ENCODE results near the gene DDX41. TPM values are rescaled to one million over a fixed set of nuclear protein-coding genes. Genes with fewer than 3 reads are reported as not detected.

The DDX41 gene
- total RNA-seq, 3 donors from 2014 or later (not counting 1 experiment from before 2014, with no cell fraction given), result 66.6 to 106 (median 78.3) TPM

DNA sequence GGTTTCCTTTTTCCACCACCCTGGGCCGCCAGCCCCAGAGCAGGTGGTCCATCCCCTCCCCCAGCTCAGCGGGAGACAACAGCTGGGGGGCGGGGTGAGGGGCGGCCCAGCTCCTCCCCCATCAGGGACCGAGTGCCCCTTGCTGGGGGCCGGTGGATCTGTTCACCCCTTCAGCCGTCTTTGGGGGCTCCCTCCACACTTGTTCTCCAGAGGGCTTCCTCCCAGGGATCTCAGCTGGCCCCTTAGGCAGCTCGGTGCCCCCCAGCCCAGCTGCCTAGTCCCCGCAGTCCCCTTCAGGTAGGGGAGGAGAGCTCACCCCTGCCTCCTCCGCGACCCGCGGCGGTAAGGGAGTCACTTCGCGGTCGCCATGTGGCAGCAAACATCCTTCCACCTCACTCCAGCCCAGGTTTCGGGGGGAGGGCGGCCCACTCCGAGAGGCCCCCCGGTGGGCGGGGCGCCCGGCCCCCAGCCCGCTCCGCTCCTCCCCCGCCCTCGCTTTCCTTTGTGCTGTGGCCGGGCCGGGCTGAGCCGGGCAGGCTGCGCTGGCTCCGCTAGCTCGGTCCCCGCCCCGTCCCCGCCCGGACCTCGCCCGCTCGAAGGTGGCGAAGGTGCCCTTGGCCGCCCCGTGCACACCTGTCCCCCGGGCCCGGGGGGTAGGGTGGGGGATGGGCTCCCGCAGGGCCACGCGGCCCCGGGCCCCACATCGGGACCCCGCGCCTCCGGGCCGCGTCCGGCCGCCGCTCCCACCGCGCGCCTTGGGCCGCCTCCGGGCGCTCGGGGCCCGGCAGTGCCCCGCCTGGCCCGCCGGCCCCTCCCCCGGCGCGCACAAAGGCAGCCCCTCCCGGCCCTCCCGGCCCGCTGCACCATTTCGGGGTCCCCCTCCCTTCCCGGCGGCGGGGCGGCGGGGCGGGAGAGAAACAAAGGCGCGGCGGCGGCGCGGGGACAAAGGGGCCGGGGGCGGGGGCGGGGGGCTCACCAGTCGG, 44.0 kb downstream of the DDX41 start:
- Histone ChIP-seq H3K36me3 (ENCODE audit: control insufficient read depth, insufficient read depth, low read length) (no peaks in the 10 kb centered on the region), H3K4me1 (ENCODE audit: control insufficient read depth, insufficient read depth, low read length) (peaks cover 31% of the 10 kb centered on the region), H3K27ac (ENCODE audit: low read length) (no peak overlapping the region), H3K9me3 (ENCODE audit: control insufficient read depth, insufficient read depth, low read length) (no peaks in the 10 kb centered on the region), H3K4me3 (ENCODE audit: low read length) (peak overlapping the region; percentile 19), H3K27me3 (ENCODE audit: control insufficient read depth, insufficient read depth, low read length) (peaks cover 15% of the 10 kb centered on the region)
- Mint-ChIP-seq H3K36me3 (no peaks in the 10 kb centered on the region), H3K9me3 (no peaks in the 10 kb centered on the region), H3K4me1 (peaks cover 14 to 57% of the 10 kb centered on the region in 2 donors), H3K4me3 (peak overlapping the region; percentile 63), H3K27ac (peak overlapping the region in 1 of 2 donors; percentile 76), H3K27me3 (ENCODE audit: low read depth in 2 of 2) (peaks cover 0 to 16% of the 10 kb centered on the region in 2 donors)
- 2% methylated on average over 93 of the region's 93 CpGs for WGBS (ENCODE audit: insufficient coverage)
- TF ChIP-seq, protein P1, sequence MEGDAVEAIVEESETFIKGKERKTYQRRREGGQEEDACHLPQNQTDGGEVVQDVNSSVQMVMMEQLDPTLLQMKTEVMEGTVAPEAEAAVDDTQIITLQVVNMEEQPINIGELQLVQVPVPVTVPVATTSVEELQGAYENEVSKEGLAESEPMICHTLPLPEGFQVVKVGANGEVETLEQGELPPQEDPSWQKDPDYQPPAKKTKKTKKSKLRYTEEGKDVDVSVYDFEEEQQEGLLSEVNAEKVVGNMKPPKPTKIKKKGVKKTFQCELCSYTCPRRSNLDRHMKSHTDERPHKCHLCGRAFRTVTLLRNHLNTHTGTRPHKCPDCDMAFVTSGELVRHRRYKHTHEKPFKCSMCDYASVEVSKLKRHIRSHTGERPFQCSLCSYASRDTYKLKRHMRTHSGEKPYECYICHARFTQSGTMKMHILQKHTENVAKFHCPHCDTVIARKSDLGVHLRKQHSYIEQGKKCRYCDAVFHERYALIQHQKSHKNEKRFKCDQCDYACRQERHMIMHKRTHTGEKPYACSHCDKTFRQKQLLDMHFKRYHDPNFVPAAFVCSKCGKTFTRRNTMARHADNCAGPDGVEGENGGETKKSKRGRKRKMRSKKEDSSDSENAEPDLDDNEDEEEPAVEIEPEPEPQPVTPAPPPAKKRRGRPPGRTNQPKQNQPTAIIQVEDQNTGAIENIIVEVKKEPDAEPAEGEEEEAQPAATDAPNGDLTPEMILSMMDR (IDR thresholded peaks at IDR 0.05), result no peak
- DNase-seq (peak; percentile 56 to 71), ATAC-seq (peak; percentile 55 to 66 (median 66))
- intact Hi-C loops (cut with micrococcal nuclease), result no loop called here

DNA sequence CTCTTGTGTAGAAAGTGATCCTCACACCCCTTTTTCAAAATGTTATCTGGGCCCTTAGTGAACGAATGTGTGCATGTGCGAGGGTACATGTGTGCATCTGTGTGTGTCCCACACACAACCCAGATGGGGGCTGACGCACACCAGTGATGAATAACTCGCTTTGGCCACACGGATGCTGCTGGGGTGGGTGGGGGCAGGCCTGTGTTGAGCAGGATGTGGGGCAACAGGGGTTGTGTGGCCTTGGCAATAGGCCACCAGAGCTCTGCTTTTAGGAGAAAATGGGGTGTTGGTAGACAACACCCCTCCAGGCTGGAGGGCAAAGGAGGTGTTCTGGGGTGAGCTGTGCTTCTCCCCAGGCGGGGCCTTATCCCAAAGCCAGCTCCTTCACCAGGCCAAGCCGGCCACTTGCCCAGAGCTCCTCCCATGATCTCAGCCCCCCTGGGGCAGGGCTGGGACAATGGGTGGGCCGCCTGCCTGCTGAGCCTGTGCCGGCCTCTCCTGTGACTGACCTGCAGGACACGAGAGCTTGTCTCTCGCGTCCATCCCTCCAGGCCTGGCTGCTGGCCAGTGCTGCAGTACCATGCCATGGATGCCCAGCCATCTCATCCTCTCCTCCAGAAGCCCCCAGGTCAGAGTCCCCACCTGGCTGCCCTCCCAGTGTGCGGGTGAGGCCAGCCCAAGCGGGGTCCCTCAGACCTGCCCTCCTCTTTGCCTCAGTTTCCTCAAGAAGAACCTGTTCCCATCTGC, 45.0 kb downstream of the DDX41 start:
- H3K9me3 Mint-ChIP-seq, result no peaks in the 10 kb centered on the region
- 74% methylated on average over 14 of the region's 14 CpGs for WGBS (ENCODE audit: insufficient coverage)
- DNase-seq (peak in 1 of 2 donors; percentile 58), ATAC-seq (peak; percentile 56 to 70 (median 64))
- TF ChIP-seq, protein P1 (IDR thresholded peaks at IDR 0.05), result no peak
- H3K36me3 Mint-ChIP-seq, result no peaks in the 10 kb centered on the region
- peak overlapping the region; percentile 60 for H3K4me3 Mint-ChIP-seq
- intact Hi-C loops (cut with micrococcal nuclease), result no loop called here
- Histone ChIP-seq H3K27me3 (ENCODE audit: control insufficient read depth, insufficient read depth, low read length) (peaks cover 15% of the 10 kb centered on the region), H3K9me3 (ENCODE audit: control insufficient read depth, insufficient read depth, low read length) (no peaks in the 10 kb centered on the region), H3K27ac (ENCODE audit: low read length) (peak overlapping the region; percentile 15), H3K36me3 (ENCODE audit: control insufficient read depth, insufficient read depth, low read length) (no peaks in the 10 kb centered on the region), H3K4me1 (ENCODE audit: control insufficient read depth, insufficient read depth, low read length) (peaks cover 28% of the 10 kb centered on the region), H3K4me3 (ENCODE audit: low read length) (no peak overlapping the region)
- H3K4me1 Mint-ChIP-seq, result peaks cover 14 to 57% of the 10 kb centered on the region in 2 donors
- peak overlapping the region in 1 of 2 donors; percentile 76 for H3K27ac Mint-ChIP-seq
- H3K27me3 Mint-ChIP-seq (ENCODE audit: low read depth in 2 of 2), result peaks cover 0 to 16% of the 10 kb centered on the region in 2 donors

DNA sequence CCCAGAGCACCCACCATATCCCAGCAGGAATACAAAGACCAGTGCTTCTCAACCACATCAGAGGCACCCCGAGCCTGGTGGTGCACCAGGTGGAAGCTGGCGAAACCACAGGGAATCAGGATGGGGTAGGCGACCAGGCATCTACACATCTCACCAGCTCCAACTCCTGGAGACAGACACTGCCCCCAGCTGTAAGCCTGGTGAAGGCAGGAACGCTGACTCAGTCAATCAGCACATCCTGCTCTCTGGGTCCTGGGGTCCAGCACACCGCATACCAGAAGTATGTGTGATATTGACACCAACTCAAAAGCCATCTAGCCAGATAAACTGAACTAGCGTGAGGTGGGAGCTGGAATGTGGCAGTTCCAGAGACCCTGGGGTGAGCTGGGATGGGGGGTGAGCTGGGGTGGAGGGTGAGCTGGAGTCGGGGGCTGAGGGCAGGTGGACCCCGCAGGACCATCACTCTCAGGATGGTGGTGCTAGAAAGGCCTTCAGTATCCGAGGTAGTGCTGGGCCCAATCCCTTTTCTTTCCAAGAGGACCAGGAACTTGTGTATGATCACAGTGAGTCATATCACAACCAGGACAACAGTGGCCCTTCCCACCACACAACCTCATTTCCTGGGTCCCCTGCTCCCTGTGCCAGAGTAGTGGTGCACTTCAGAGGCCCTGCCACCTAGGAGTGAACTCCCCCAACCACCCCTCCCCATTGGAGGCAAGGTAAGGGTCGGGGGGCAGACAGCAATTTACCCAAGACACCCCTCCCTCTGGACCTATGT, 45.8 kb downstream of the DDX41 start:
- no peak overlapping the region for H3K4me3 Mint-ChIP-seq
- DNase-seq, result no peak
- intact Hi-C loops (cut with micrococcal nuclease), result no loop called here
- no peaks in the 10 kb centered on the region for H3K9me3 ChIP-seq (ENCODE audit: control insufficient read depth, insufficient read depth, low read length)
- H3K4me1 Mint-ChIP-seq, result peaks cover 14 to 52% of the 10 kb centered on the region in 2 donors
- H3K4me3 ChIP-seq (ENCODE audit: low read length), result no peak overlapping the region
- peaks cover 28% of the 10 kb centered on the region for H3K4me1 ChIP-seq (ENCODE audit: control insufficient read depth, insufficient read depth, low read length)
- 91% methylated on average over 10 of the region's 10 CpGs for WGBS (ENCODE audit: insufficient coverage)
- H3K27me3 Mint-ChIP-seq (ENCODE audit: low read depth in 2 of 2), result peaks cover 0 to 16% of the 10 kb centered on the region in 2 donors
- no peaks in the 10 kb centered on the region for H3K36me3 ChIP-seq (ENCODE audit: control insufficient read depth, insufficient read depth, low read length)
- TF ChIP-seq, protein P1 (IDR thresholded peaks at IDR 0.05), result no peak
- no peaks in the 10 kb centered on the region for H3K9me3 Mint-ChIP-seq
- H3K27ac Mint-ChIP-seq, result peak overlapping the region in 1 of 2 donors; percentile 76
- peaks cover 15% of the 10 kb centered on the region for H3K27me3 ChIP-seq (ENCODE audit: control insufficient read depth, insufficient read depth, low read length)
- H3K27ac ChIP-seq (ENCODE audit: low read length), result no peak overlapping the region
- no peaks in the 10 kb centered on the region for H3K36me3 Mint-ChIP-seq
- peak in 1 of 3 donors; percentile 9 for ATAC-seq
